Stomach (tissue), 9 donors: ENCODE data around the gene HS6ST2. TPM values are rescaled to one million over a fixed set of nuclear protein-coding genes. Genes with fewer than 3 reads are reported as not detected.

Experiments used
- DNase-seq, 2 donors: peaks; one replicate each; pipeline versions ENCODE4 v3.0.0 to v3.0.0-alpha.2; 2013 to 2019
- H3K27ac ChIP-seq, 5 donors: fragments of 200-600 bp in 4 of 5; sonication (generic) in 4 of 5; one replicate each; pipeline ENCODE4 v1.5.1; 2013 to 2019; ENCODE audit warnings: mild to moderate bottlenecking in 1 of 5, moderate library complexity in 1 of 5
- H3K27me3 ChIP-seq, 3 donors: fragments of 200-600 bp; sonication (generic); one replicate each; pipeline ENCODE4 v1.5.1; 2017 to 2019; ENCODE audit warnings: mixed run types in 1 of 3
- H3K36me3 ChIP-seq, 4 donors: fragments of 200-600 bp; sonication (generic); 1 replicate in 3 of 4; 2 replicates in 1 of 4; pipeline ENCODE4 v1.5.1; 2016 to 2019
- H3K4me1 ChIP-seq, 4 donors: fragments of 200-600 bp; sonication (generic); one replicate each; pipeline ENCODE4 v1.5.1; 2016 to 2019
- H3K4me3 ChIP-seq, 4 donors: fragments of 200-600 bp; sonication (generic) in 3 of 4; one replicate each; pipeline ENCODE4 v1.5.1; 2016 to 2019; ENCODE audit warnings: mild to moderate bottlenecking in 1 of 4
- H3K9me3 ChIP-seq, 4 donors: fragments of 200-600 bp; sonication (generic); one replicate each; pipeline ENCODE4 v1.5.1; 2016 to 2019
- CTCF ChIP-seq, 7 experiments: fragments of 450-650 bp in 4 of 7; fragments of 200-600 bp in 3 of 7; sonication (generic) in 3 of 7; IDR thresholded peaks; one replicate each; pipeline ENCODE4 v1.5.1; 2016 to 2019; ENCODE audit warnings: antibody characterized with exemption in 7 of 7, control low read depth in 2 of 7, mild to moderate bottlenecking in 1 of 7
- EP300 ChIP-seq: sonication (generic); formaldehyde crosslinking; IDR thresholded peaks from one replicate; pipeline ENCODE4 v1.6.1; 2017; ENCODE audit warnings: antibody characterized with exemption
- POLR2A ChIP-seq, 4 donors: fragments of 450-650 bp; IDR thresholded peaks; one replicate each; pipeline ENCODE4 v1.6.1; 2016; ENCODE audit warnings: antibody characterized with exemption in 4 of 4, control low read depth in 2 of 4, mild to moderate bottlenecking in 1 of 4, moderate library complexity in 1 of 4
- POLR2AphosphoS5 ChIP-seq, 3 donors: sonication (generic); formaldehyde crosslinking; IDR thresholded peaks; one replicate each; pipeline ENCODE4 v1.6.1; 2016; ENCODE audit warnings: antibody characterized with exemption in 3 of 3
- WGBS, 5 donors: extraction: QIAGEN DNeasy Blood & Tissue Kit in 3 of 5; methylation state at CpG; one replicate each; pipeline versions ENCODE4 v1.1.5 to v1.1.7; 2013 to 2018; 5-methylcytosine and 5-hydroxymethylcytosine counted together
- intact Hi-C: fragments of 100-400 bp; cut with DNase I; formaldehyde crosslinking; loops from one replicate; pipeline ENCODE4 v1.15.1; 2023; ENCODE audit warnings: low total_unique reads
- polyA plus RNA-seq, 3 donors: library from polyadenylated mRNA; stranded (reverse); fragments of 200-250 nt; gene quantifications; one replicate each; pipeline ENCODE4 v1.2.3, GENCODE V29; 2013
- total RNA-seq, 5 donors: library from RNA; depleted of rRNA; stranded (reverse); fragments of >200 nt; gene quantifications; one replicate each; pipeline versions ENCODE4 v1.1.0 to v1.2.3, GENCODE V29; 2014 to 2016
- donor health status: healthy with polysubstance abuse.
- donor health status: Bipolar disorder and iron deficiency.
- donor health status: healthy.

Gene HS6ST2
- total and polyA plus RNA-seq, 8 donors: 0.25 to 4.0 (median 0.89) TPM; not detected in 1

GRCh38 chrX:132631579-132632232, 326.7 kb downstream of the HS6ST2 start:
- Histone ChIP-seq H3K4me1 (no peaks in the 10 kb centered on the region), H3K36me3 (no peaks in the 10 kb centered on the region), H3K27ac (no peak overlapping the region), H3K27me3 (peaks cover 0 to 14% (median 0%) of the 10 kb centered on the region in 3 donors), H3K4me3 (no peak overlapping the region), H3K9me3 (no peaks in the 10 kb centered on the region)
- WGBS, 5 donors: 34 to 43% (median 37%) methylated on average over 3 of the region's 3 CpGs
- intact Hi-C loops: no loop called here
- TF ChIP-seq POLR2AphosphoS5 (IDR thresholded peaks at IDR 0.05) (no peak), CTCF (IDR thresholded peaks at IDR 0.05) (peak in 5 of 7 experiments; percentile 16 to 41 (median 25))
- peak in 1 of 2 donors; percentile 61 for DNase-seq

GRCh38 chrX:132624466-132624865, 334.0 kb downstream of the HS6ST2 start:
- Histone ChIP-seq H3K4me1 (no peaks in the 10 kb centered on the region), H3K36me3 (no peaks in the 10 kb centered on the region), H3K9me3 (no peaks in the 10 kb centered on the region), H3K4me3 (no peak overlapping the region), H3K27me3 (peaks cover 0 to 7% (median 0%) of the 10 kb centered on the region in 3 donors), H3K27ac (no peak overlapping the region)
- no peak for TF ChIP-seq POLR2AphosphoS5 (IDR thresholded peaks at IDR 0.05)
- intact Hi-C loops: no loop called here
- no peak for DNase-seq
- 69 to 94% (median 83%) methylated on average over 5 of the region's 5 CpGs for whole genome bisulfite sequencing, 5 donors

- no peaks in the 10 kb centered on the region for H3K4me1 ChIP-seq
- no peak for DNase-seq
- H3K27me3 ChIP-seq: peaks cover 0 to 6% (median 0%) of the 10 kb centered on the region in 3 donors
- no peak for TF ChIP-seq EP300
- TF ChIP-seq POLR2AphosphoS5 (IDR thresholded peaks at IDR 0.05): no peak
- TF ChIP-seq POLR2A (IDR thresholded peaks at IDR 0.05): no peak
- TF ChIP-seq CTCF (IDR thresholded peaks at IDR 0.05): no peak
- WGBS, 5 donors: 46 to 70% (median 49%) methylated on average over 3 of the region's 3 CpGs
- no peaks in the 10 kb centered on the region for H3K36me3 ChIP-seq
- intact Hi-C loops: no loop called here
- H3K4me3 ChIP-seq: no peak overlapping the region
- no peak overlapping the region for H3K27ac ChIP-seq
- H3K9me3 ChIP-seq: no peaks in the 10 kb centered on the region
Observed at GRCh38 chrX:132623942-132624341, 334.5 kb downstream of the HS6ST2 start.

GRCh38 chrX:132623300-132623699, 335.1 kb downstream of the HS6ST2 start:
- H3K4me3 ChIP-seq: no peak overlapping the region
- H3K4me1 ChIP-seq: no peaks in the 10 kb centered on the region
- DNase-seq: no peak
- H3K27me3 ChIP-seq: peaks cover 0 to 3% (median 0%) of the 10 kb centered on the region in 3 donors
- no peaks in the 10 kb centered on the region for H3K36me3 ChIP-seq
- 69 to 83% (median 73%) methylated on average over 2 of the region's 2 CpGs for WGBS, 5 donors
- H3K27ac ChIP-seq: no peak overlapping the region
- no peaks in the 10 kb centered on the region for H3K9me3 ChIP-seq
- no peak for TF ChIP-seq EP300
- TF ChIP-seq POLR2AphosphoS5 (IDR thresholded peaks at IDR 0.05): no peak
- no peak for TF ChIP-seq POLR2A (IDR thresholded peaks at IDR 0.05)
- no peak for TF ChIP-seq CTCF (IDR thresholded peaks at IDR 0.05)
- intact Hi-C loops: no loop called here

- intact Hi-C loops: no loop called here
- Histone ChIP-seq H3K36me3 (no peaks in the 10 kb centered on the region), H3K4me1 (no peaks in the 10 kb centered on the region), H3K27me3 (peaks cover 0 to 3% (median 0%) of the 10 kb centered on the region in 3 donors), H3K4me3 (no peak overlapping the region), H3K27ac (no peak overlapping the region), H3K9me3 (no peaks in the 10 kb centered on the region)
- no peak for TF ChIP-seq CTCF (IDR thresholded peaks at IDR 0.05)
- TF ChIP-seq POLR2A (IDR thresholded peaks at IDR 0.05): no peak
- TF ChIP-seq EP300: no peak
- TF ChIP-seq POLR2AphosphoS5 (IDR thresholded peaks at IDR 0.05): no peak
- WGBS, 5 donors: 50 to 71% (median 63%) methylated on average over 4 of the region's 4 CpGs
- no peak for DNase-seq
Observed at GRCh38 chrX:132622130-132622529, 336.3 kb downstream of the HS6ST2 start.
